ENCODE results near the gene C12orf57. TPM values are rescaled to one million over a fixed set of nuclear protein-coding genes. Genes with fewer than 3 reads are reported as not detected.

Gene C12orf57
- total and polyA plus RNA-seq, 2 experiments from 2014 or later: 217 to 219 TPM

DNA sequence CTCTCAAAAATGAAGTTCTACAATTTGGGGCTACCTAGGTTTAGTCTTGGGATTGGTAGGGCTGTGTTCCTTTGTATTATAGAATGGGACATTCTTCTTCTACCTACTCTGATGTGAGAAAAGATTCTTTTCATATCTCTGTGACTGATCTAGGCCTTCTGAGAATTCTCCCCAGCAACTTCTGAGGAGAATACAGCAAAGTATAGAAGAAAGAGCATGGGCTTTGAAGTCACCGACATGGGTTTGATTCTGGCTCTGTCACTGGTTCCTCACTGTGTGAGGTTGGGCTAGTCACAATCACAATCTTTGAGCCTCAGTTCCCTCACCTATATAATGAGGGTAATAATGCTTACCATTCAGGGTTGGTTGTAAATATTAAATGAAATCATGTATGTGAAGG, 11.1 kb upstream of the C12orf57 start:
- Histone ChIP-seq H4K20me1 (ENCODE audit: insufficient read depth, poor library complexity, severe bottlenecking) (peaks cover 56% of the 10 kb centered on the region), H3K4me2 (peak overlapping the region; percentile 37), H3K4me3 (no peak overlapping the region), H3K27ac (peak overlapping the region; percentile 12), H3K4me1 (ENCODE audit: insufficient read depth) (peaks cover 46% of the 10 kb centered on the region), H3K9me3 (ENCODE audit: low read depth) (no peaks in the 10 kb centered on the region), H3K36me3 (replicated peaks; ENCODE audit: insufficient read depth, low read depth) (no peaks in the 10 kb centered on the region), H3K9me2 (replicated peaks; ENCODE audit: insufficient read depth) (no peaks in the 10 kb centered on the region), H3K79me2 (peaks cover 79% of the 10 kb centered on the region), H2AFZ (no peak overlapping the region), H3K27me3 (no peaks in the 10 kb centered on the region)
- no peak for DNase-seq (ENCODE audit: low spot score)
- 69% methylated on average over 1 of the region's 1 CpG for WGBS (ENCODE audit: low lambda C conversion rate, missing lambda C conversion rate)
- TF ChIP-seq EZH2phosphoT487 (IDR thresholded peaks at IDR 0.05; ENCODE audit: low read depth, severe bottlenecking, unreplicated experiment): no peak
- TF ChIP-seq, protein P1, sequence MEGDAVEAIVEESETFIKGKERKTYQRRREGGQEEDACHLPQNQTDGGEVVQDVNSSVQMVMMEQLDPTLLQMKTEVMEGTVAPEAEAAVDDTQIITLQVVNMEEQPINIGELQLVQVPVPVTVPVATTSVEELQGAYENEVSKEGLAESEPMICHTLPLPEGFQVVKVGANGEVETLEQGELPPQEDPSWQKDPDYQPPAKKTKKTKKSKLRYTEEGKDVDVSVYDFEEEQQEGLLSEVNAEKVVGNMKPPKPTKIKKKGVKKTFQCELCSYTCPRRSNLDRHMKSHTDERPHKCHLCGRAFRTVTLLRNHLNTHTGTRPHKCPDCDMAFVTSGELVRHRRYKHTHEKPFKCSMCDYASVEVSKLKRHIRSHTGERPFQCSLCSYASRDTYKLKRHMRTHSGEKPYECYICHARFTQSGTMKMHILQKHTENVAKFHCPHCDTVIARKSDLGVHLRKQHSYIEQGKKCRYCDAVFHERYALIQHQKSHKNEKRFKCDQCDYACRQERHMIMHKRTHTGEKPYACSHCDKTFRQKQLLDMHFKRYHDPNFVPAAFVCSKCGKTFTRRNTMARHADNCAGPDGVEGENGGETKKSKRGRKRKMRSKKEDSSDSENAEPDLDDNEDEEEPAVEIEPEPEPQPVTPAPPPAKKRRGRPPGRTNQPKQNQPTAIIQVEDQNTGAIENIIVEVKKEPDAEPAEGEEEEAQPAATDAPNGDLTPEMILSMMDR (IDR thresholded peaks at IDR 0.05; ENCODE audit: poor library complexity): no peak
- TF ChIP-seq EZH2 (IDR thresholded peaks at IDR 0.05; ENCODE audit: borderline replicate concordance): no peak

DNA sequence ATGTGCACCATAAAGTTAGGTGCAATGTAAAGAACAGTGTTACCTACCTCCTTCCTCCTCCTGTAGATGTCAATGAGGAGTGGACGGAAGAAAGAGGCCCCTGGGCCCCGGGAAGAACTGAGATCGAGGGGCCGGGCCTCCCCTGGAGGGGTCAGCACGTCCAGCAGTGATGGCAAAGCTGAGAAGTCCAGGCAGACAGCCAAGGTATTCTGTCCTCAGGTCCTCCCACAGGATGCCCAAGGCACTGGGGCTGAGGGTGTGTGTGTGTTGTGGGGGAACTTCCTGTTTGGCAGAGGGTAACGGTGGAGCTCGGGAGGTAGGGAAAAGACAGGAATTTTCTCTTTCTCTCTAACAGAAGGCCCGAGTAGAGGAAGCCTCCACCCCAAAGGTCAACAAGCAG, 9.7 kb upstream of the C12orf57 start:
- no peaks in the 10 kb centered on the region for H3K27me3 ChIP-seq
- no peaks in the 10 kb centered on the region for H3K9me2 ChIP-seq (replicated peaks; ENCODE audit: insufficient read depth)
- no peaks in the 10 kb centered on the region for H3K36me3 ChIP-seq (replicated peaks; ENCODE audit: insufficient read depth, low read depth)
- peak overlapping the region; percentile 27 for H3K27ac ChIP-seq
- TF ChIP-seq, protein P1 (IDR thresholded peaks at IDR 0.05; ENCODE audit: poor library complexity): no peak
- TF ChIP-seq EZH2phosphoT487 (IDR thresholded peaks at IDR 0.05; ENCODE audit: low read depth, severe bottlenecking, unreplicated experiment) (no peak), EZH2 (IDR thresholded peaks at IDR 0.05; ENCODE audit: borderline replicate concordance) (no peak)
- no peak overlapping the region for H3K4me3 ChIP-seq
- peak overlapping the region; percentile 5 for H3K4me2 ChIP-seq
- H3K9me3 ChIP-seq (ENCODE audit: low read depth): no peaks in the 10 kb centered on the region
- H3K79me2 ChIP-seq: peaks cover 76% of the 10 kb centered on the region
- H4K20me1 ChIP-seq (ENCODE audit: insufficient read depth, poor library complexity, severe bottlenecking): peaks cover 51% of the 10 kb centered on the region
- no peak for DNase-seq (ENCODE audit: low spot score)
- WGBS (ENCODE audit: low lambda C conversion rate, missing lambda C conversion rate): 67% methylated on average over 8 of the region's 8 CpGs
- H2AFZ ChIP-seq: no peak overlapping the region
- peaks cover 46% of the 10 kb centered on the region for H3K4me1 ChIP-seq (ENCODE audit: insufficient read depth)

DNA sequence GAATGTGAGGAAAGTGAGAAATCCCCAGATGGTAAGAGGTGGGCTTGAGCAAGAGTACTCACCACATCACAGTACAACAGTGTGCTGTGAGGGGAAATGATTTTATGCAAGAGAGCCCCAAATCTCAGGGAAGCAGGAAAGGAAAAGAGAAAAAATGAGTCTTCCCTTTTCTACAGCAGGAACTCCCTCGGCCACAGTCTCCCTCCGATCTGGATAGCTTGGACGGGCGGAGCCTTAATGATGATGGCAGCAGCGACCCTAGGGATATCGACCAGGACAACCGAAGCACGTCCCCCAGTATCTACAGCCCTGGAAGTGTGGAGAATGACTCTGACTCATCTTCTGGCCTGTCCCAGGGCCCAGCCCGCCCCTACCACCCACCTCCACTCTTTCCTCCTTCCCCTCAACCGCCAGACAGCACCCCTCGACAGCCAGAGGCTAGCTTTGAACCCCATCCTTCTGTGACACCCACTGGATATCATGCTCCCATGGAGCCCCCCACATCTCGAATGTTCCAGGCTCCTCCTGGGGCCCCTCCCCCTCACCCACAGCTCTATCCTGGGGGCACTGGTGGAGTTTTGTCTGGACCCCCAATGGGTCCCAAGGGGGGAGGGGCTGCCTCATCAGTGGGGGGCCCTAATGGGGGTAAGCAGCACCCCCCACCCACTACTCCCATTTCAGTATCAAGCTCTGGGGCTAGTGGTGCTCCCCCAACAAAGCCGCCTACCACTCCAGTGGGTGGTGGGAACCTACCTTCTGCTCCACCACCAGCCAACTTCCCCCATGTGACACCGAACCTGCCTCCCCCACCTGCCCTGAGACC, 8.2 kb upstream of the C12orf57 start:
- TF ChIP-seq EZH2phosphoT487 (IDR thresholded peaks at IDR 0.05; ENCODE audit: low read depth, severe bottlenecking, unreplicated experiment): no peak
- TF ChIP-seq, protein P1 (IDR thresholded peaks at IDR 0.05; ENCODE audit: poor library complexity): no peak
- TF ChIP-seq EZH2 (IDR thresholded peaks at IDR 0.05; ENCODE audit: borderline replicate concordance): no peak
- Histone ChIP-seq H3K4me2 (no peak overlapping the region), H3K4me3 (no peak overlapping the region), H3K9me2 (replicated peaks; ENCODE audit: insufficient read depth) (no peaks in the 10 kb centered on the region), H3K4me1 (ENCODE audit: insufficient read depth) (peaks cover 33% of the 10 kb centered on the region), H3K9me3 (ENCODE audit: low read depth) (no peaks in the 10 kb centered on the region), H3K27me3 (no peaks in the 10 kb centered on the region), H3K79me2 (peaks cover 69% of the 10 kb centered on the region), H4K20me1 (ENCODE audit: insufficient read depth, poor library complexity, severe bottlenecking) (peaks cover 36% of the 10 kb centered on the region), H3K36me3 (replicated peaks; ENCODE audit: insufficient read depth, low read depth) (no peaks in the 10 kb centered on the region), H3K27ac (no peak overlapping the region), H2AFZ (no peak overlapping the region)
- no peak for DNase-seq (ENCODE audit: low spot score)
- 90% methylated on average over 12 of the region's 14 CpGs for WGBS (ENCODE audit: low lambda C conversion rate, missing lambda C conversion rate)

Data from hepatocyte (in vitro differentiated cells).